GM12801 (cell line): Measurements from ENCODE around the gene ZC3H14.

Experiments
- TF ChIP-seq, protein P1 (sequence below): IDR thresholded peaks from one replicate; pipeline ENCODE4 v1.5.1; 2011; ENCODE audit warnings: control low read depth; ENCODE audit not compliant: insufficient read length; ENCODE audit errors: extremely low read depth

ZC3H14 gene

DNA sequence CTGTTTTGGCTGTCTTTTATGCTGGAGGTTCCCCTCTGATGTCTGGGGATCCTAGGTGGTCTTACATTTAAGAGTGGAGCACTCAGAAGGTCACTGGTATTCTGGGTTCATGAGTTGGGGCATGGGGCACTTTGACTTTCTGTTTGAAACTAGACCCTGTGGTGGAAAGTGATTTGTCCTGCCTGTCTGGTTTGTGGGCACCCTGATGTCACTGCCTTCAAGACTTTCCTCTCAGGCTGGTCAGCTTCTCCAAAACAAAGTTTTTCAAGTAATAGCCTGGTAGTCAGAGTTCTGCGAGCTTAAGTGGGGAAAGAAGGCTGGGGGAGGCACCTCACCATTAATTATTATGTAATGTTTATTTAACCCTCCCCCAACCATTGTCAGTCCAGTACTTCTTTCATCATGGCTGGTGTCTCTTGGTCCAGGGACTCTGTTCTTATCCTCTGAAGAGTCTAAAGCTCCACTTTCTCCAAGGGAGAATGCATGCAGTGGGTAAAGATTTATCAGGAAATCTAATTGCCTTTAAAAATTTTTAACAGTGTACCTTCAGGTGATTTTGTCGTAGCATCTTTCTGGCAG is 35.3 kb downstream of the ZC3H14 start:
- TF ChIP-seq, protein P1, sequence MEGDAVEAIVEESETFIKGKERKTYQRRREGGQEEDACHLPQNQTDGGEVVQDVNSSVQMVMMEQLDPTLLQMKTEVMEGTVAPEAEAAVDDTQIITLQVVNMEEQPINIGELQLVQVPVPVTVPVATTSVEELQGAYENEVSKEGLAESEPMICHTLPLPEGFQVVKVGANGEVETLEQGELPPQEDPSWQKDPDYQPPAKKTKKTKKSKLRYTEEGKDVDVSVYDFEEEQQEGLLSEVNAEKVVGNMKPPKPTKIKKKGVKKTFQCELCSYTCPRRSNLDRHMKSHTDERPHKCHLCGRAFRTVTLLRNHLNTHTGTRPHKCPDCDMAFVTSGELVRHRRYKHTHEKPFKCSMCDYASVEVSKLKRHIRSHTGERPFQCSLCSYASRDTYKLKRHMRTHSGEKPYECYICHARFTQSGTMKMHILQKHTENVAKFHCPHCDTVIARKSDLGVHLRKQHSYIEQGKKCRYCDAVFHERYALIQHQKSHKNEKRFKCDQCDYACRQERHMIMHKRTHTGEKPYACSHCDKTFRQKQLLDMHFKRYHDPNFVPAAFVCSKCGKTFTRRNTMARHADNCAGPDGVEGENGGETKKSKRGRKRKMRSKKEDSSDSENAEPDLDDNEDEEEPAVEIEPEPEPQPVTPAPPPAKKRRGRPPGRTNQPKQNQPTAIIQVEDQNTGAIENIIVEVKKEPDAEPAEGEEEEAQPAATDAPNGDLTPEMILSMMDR: no peak

DNA sequence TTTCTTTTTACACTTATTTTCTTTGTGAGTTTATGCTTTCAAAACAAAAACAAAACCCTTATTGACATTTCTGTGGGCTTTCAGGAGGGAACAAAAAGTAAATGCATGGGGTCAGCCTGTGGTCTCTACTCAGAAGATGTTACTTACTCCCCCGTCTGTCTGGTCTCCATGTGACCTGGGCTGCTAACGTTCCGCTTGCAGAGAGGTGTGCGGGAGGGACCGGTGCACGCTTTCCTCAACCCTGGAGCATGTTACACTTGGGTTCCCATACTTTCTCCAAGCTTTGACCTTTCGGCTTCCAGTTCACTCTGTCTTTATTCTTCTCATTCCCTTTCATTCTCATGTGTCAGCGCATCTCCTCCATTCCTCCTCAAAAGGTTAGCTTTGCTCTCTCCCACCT is 36.5 kb downstream of the ZC3H14 start:
- TF ChIP-seq, protein P1: no peak

DNA sequence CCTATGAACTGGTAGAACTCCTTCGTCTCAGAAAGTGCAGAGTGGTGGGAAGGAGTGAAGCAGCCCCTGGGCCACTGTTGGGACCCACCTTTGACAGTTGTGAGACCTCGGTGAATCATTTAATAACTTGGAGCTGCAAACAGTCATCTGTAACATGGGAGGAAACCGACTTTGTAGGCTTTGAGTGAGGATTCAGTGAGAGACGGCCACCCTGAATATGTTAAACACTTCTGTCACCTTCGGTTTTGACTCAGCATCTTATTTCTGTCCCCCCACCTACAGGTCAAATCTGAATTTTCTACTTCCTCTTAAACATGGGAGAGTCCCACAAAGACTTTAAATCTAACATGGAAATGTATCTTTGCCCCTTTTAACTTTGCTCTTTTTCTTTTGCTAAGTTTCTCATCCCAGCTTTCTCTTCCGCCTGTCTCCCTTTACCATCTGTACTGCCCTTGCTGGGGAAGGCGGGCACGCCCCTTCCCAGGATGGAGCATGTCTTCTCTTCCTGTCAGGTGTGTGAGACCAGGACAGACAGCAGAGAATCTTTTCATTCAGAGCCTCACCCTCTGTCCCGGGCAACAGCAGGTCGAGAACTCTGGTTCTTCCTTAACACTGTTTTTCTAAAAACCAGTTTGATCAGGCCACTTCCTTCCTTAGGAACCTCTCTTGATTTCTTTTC is 37.1 kb downstream of the ZC3H14 start:
- TF ChIP-seq, protein P1: no peak

DNA sequence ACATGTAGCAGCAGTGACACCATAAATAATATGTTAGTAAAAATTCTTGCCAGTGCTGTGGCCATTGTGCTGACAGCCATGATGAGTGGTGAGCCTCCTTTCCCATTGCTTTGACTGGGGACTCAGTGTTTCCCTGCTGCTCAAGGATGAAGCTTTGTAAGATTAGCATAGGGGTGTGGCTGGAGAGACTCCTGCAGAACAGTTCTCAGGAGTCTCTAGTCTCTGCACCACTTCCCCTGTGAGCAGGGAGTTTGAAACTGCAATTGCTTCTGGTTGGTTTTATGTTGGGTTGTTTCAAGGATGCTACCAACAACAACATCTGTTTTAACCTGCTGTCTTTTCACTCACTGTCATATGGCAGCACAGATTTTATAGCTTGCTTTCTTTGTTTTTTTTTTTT is 41.4 kb downstream of the ZC3H14 start:
- TF ChIP-seq, protein P1: no peak

DNA sequence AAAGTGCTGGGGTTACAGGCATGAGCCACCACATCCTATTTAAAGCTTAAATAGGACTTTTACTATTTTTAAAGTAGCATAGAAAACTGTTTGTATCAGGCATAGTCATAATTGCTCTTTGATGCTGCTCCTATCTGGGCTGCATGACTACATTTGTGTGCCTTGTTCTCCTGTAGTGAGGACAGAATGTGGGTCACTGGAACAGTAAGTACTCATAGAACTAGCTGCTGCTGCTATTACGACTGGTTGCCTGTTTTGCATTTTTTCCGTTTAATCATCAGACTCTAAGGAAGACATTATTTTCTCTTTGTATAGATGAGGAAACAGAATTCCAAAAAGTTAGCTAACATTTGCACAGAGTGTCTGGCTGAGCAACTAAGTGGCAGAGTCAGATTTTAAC is 42.8 kb downstream of the ZC3H14 start:
- TF ChIP-seq, protein P1: no peak

DNA sequence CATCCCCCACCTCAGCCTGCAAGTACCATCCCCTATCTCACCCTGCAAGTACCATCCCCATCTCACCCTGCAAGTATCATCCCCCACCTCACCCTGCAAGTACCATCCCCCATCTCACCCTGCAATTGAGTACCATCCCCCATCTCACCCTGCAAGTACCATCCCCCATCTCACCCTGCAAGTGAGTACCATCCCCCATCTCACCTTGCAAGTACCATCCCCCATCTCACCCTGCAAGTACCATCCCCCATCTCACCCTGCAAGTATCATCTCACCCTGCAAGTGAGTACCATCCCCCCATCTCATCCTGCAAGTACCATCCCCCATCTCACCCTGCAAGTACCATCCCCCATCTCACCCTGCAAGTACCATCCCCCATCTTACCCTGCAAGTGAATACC is 45.0 kb downstream of the ZC3H14 start:
- TF ChIP-seq, protein P1: no peak

DNA sequence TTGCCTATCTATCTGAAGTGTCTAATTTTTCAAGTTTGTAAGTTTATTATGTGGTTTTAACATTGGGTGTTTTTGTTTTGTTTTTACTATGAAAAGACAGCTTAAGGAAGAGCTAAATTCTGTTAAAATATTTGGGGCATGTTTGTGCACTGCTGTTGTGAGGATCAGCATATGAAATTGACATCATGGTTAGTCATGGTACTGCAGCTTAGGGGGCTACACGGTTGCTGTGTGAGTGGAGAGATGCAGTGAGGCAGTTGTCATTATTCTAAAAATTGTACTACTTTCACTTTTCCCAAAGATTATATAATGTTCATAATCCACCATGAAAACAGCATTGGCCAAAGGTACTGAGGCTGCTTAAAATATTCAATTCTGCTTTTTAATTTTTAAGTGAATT is 49.0 kb downstream of the ZC3H14 start:
- TF ChIP-seq, protein P1: no peak
